MCF 10A (cell line): ENCODE results near the gene PIK3CD. TPM values are rescaled to one million over a fixed set of nuclear protein-coding genes. Genes with fewer than 3 reads are reported as not detected.
"Not testable (repeated sequence)": the region's sequence is repeated elsewhere in the genome, so short reads cannot be mapped to it uniquely, and the experiment has no call there.

Source experiments
- BruUV-seq: library from RNA; stranded (reverse); fragments of 400-500 nt; replicated peaks from 2 replicates; lab custom pipeline; 2021; lab: Mats Ljungman, UMichigan
- CTCF ChIA-PET: fragments of 300-600 bp; sonication (Branson Sonifier 250); formaldehyde crosslinking; extraction: SDS; loops from one replicate; lab custom pipeline; 2021; ENCODE audit warnings: antibody characterized with exemption, inconsistent platforms; lab: Yijun Ruan, JAX
- POLR2A ChIA-PET: fragments of 300-600, 350-650 bp; sonication (Branson Sonifier 250); formaldehyde crosslinking; extraction: SDS; loops from one replicate; lab custom pipeline; 2020; ENCODE audit warnings: antibody characterized with exemption, inconsistent platforms; lab: Yijun Ruan, JAX
- DNase-seq: peaks from one replicate; pipeline ENCODE4 v3.0.0-alpha.2; 2018; ENCODE audit not compliant: unreplicated experiment
- H3K27ac Mint-ChIP-seq: one replicate; pipeline ENCODE4 v1.8.0; 2022; ENCODE audit warnings: mild to moderate bottlenecking, low read depth, mixed read lengths; ENCODE audit not compliant: unreplicated experiment
- H3K27me3 Mint-ChIP-seq: one replicate; pipeline ENCODE4 v1.8.0; 2022; ENCODE audit warnings: mixed read lengths; ENCODE audit not compliant: insufficient read depth, unreplicated experiment
- H3K36me3 Mint-ChIP-seq: one replicate; pipeline ENCODE4 v1.8.0; 2022; ENCODE audit warnings: mild to moderate bottlenecking, moderate library complexity, mixed read lengths; ENCODE audit not compliant: insufficient read depth, unreplicated experiment
- H3K4me1 Mint-ChIP-seq: one replicate; pipeline ENCODE4 v1.8.0; 2022; ENCODE audit warnings: mixed read lengths; ENCODE audit not compliant: insufficient read depth, unreplicated experiment
- H3K4me3 Mint-ChIP-seq: one replicate; pipeline ENCODE4 v1.8.0; 2022; ENCODE audit warnings: mild to moderate bottlenecking, moderate library complexity, mixed read lengths; ENCODE audit not compliant: unreplicated experiment
- H3K9me3 Mint-ChIP-seq: one replicate; pipeline ENCODE4 v1.8.0; 2022; ENCODE audit warnings: mixed read lengths; ENCODE audit not compliant: unreplicated experiment
- CTCF ChIP-seq: fragments of 200-600 bp; IDR thresholded peaks from one replicate; pipeline ENCODE4 v1.8.0; 2022; ENCODE audit warnings: antibody characterized with exemption, mild to moderate bottlenecking; ENCODE audit not compliant: unreplicated experiment
- intact Hi-C: fragments of 100-400 bp; cut with micrococcal nuclease; formaldehyde crosslinking; loops from 2 replicates; pipeline ENCODE4 v1.14.1; 2022
- total RNA-seq: library from RNA; stranded (reverse); gene quantifications from 2 replicates; pipeline ENCODE4 v1.2.3, GENCODE V29; 2022

Gene PIK3CD
- total RNA-seq, 1 experiment from 2014 or later = 7.0 TPM

DNA sequence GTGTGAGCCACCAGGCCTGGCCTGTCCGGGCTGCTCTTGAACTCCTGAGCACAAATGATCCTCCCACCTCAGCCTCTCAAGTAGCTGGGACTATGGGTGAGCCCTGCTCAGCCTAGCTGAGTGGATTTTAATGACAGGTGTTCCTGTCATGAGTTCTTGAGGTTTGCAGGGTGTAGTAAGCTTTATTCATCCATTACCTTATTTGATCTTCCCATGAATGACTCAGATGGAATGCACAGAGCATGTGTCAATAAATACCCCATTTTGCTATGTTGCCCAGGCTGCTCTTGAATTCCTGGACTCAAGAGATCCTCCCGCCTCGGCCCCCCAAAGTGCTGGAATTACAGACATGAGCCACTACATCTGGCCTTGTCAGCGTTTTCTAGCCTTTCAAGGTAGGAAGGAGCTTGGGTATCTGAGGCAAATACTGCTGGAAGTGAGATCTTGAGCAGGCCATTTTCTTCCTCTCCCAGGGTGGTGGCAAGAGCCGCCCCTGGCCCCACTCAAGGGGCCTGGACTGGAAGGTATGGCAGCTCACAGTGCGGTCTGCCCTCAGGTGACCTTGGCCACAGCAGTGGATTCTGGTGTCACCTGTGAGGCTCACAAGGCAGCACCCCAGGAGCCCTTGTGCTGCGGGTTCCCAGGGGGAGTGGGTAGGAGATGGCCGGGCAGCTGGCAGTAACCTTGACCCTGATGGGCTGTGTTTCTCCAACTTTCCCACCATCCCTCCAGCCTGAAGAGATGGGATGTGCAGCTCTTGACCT lies 20.0 kb downstream of the PIK3CD start:
- intact Hi-C loops = no loop called here
- H3K36me3 Mint-ChIP-seq = no peaks in the 10 kb centered on the region
- TF ChIP-seq CTCF = no peak
- no peak overlapping the region for H3K4me3 Mint-ChIP-seq
- no peak overlapping the region for H3K27ac Mint-ChIP-seq
- no peaks in the 10 kb centered on the region for H3K27me3 Mint-ChIP-seq
- H3K9me3 Mint-ChIP-seq = no peaks in the 10 kb centered on the region
- H3K4me1 Mint-ChIP-seq = peaks cover 6% of the 10 kb centered on the region
- CTCF ChIA-PET = interaction anchor here (0.6 to 2.4 kb wide), 3 partner anchors 45 to 195 kb away, joined by 3 to 5 read pairs (median 5); no protein-coding TSS in a partner anchor
- DNase-seq = peak; percentile 31
- BruUV-seq = no TSS peak
- POLR2A ChIA-PET = interaction anchor here (0.7 to 1.1 kb wide), 3 partner anchors 27 to 82 kb away, joined by 3 read pairs; no protein-coding TSS in a partner anchor

DNA sequence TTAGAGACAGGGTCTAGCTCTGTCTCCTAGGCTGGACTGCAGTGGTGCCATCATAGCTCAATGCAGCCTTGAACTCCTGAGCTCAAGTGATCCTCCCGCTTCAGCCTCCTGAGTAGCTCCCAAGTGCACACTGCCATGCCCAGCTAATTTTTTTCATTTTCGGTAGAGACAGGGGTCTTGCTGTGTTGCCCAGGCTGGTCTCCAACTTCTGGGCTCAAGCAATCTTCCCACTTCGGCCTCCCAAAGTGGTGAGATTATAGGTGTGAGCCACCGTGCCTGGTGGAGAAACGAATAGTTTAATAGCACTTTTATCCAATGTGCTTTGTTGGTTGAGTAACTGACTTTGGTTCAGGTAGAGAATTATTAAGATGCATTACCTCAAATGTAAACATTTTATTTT lies 20.9 kb downstream of the PIK3CD start:
- DNase-seq = no peak
- BruUV-seq = no TSS peak

GRCh38 chr1:9675393-9675792 lies 23.9 kb downstream of the PIK3CD start:
- ChIA-PET POLR2A (interaction anchor here (0.6 to 0.7 kb wide), 2 partner anchors 59 to 1758 kb away, joined by 3 to 4 read pairs; no protein-coding TSS in a partner anchor), CTCF (no interaction called here)
- no peak overlapping the region for H3K4me3 Mint-ChIP-seq
- H3K9me3 Mint-ChIP-seq = no peaks in the 10 kb centered on the region
- no peaks in the 10 kb centered on the region for H3K36me3 Mint-ChIP-seq
- no peak overlapping the region for H3K27ac Mint-ChIP-seq
- no peak for TF ChIP-seq CTCF
- intact Hi-C loops = no loop called here
- no peaks in the 10 kb centered on the region for H3K27me3 Mint-ChIP-seq
- BruUV-seq = no TSS peak
- H3K4me1 Mint-ChIP-seq = peaks cover 6% of the 10 kb centered on the region
- no peak for DNase-seq

More for the DNA sequence above, 20.9 kb downstream of the PIK3CD start:
- Mint-ChIP-seq H3K27me3 (no peaks in the 10 kb centered on the region), H3K36me3 (no peaks in the 10 kb centered on the region), H3K4me1 (peaks cover 6% of the 10 kb centered on the region), H3K4me3 (no peak overlapping the region), H3K9me3 (no peaks in the 10 kb centered on the region), H3K27ac (no peak overlapping the region)
- CTCF ChIA-PET = interaction anchor here (2.4 kb wide), 1 partner anchor 46 kb away, joined by 5 read pairs; no protein-coding TSS in a partner anchor
- no peak for TF ChIP-seq CTCF
- POLR2A ChIA-PET = interaction anchor here (0.7 kb wide), 1 partner anchor 82 kb away, joined by 3 read pairs; no protein-coding TSS in a partner anchor
- intact Hi-C loops = no loop called here

GRCh38 chr1:9676128-9676527 lies 24.6 kb downstream of the PIK3CD start:
- BruUV-seq, H3K36me3 Mint-ChIP-seq, H3K9me3 Mint-ChIP-seq, H3K27me3 Mint-ChIP-seq, DNase-seq, CTCF ChIA-PET, intact Hi-C loops, H3K4me1 Mint-ChIP-seq, H3K27ac Mint-ChIP-seq, H3K4me3 Mint-ChIP-seq: not testable (repeated sequence)
- POLR2A ChIA-PET = interaction anchor here (0.6 to 0.7 kb wide), 3 partner anchors 59 to 1759 kb away, joined by 3 to 4 read pairs (median 3); no protein-coding TSS in a partner anchor
